NCI-H345 treated with DMSO at 0.1 percent for 48 hours (cell line): ENCODE results near the gene CES3.
"Not testable (repeated sequence)": the region's sequence is repeated elsewhere in the genome, so short reads cannot be mapped to it uniquely, and the experiment has no call there.

Experiments
- DNase-seq: peaks from one replicate; lab custom pipeline; 2025; ENCODE audit not compliant: unreplicated experiment; lab: John Stamatoyannopoulos, UW

Gene CES3

DNA sequence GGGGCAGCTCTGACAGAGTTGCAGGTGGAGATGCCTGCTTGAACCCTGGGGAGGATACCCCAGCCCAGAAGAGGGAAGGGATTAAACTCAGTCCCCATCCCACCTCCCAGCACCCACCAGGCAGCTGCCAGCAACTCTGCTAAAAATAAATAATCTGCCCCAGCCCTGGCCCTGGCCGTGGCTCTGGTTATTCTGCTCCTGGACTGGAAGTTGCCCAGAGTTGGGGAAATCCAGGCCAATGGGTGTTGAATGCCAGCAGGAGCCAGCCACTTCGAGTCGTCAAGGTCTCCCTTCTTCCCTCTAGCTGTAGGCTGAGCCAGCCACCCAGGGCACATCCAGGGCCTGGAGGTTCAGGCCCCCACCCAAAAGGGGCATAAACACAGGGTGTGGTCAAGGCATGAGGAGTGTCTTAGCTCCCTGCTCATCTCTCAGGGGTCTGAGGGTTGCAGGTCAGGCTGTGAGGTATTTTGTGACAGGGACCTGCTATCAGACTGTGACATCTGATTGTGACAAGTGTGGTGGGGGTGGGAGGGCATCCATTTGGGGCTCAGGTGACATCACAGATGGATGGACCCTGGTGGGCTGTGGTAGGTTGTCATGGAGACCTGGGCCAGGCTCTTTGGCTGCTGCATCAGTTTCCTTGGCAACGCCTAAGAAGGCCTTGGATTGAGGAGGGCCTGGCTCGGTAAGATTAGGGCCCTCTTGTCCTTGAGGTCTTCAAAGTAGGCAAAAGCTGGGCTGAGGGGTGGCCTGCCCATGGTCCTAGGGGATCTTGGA, 34.7 kb upstream of the CES3 start:
- no peak for DNase-seq

DNA sequence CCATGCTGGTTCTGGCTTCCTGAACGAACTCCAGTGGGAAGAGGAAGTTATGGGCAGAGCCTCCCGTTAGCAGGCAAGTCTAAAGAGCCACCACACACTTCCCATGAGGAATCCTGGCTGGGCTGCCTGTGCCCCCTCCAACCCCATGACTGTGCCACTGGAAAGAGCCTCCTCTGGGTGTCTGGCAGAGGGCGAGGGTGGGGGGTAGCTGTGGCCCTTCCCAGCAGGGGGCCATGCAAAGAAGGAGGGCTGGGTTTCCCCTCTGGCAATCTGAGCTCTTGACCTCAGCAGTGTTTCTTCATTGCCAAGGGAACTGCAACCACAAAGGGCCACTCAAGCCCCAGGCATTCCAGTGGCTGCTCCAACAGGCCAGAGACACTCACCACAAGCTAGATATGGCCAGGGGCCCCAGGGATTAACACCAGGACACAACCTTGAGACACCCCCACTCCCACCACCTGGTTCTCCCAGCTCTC, 34.1 kb upstream of the CES3 start:
- DNase-seq, result no peak

DNA sequence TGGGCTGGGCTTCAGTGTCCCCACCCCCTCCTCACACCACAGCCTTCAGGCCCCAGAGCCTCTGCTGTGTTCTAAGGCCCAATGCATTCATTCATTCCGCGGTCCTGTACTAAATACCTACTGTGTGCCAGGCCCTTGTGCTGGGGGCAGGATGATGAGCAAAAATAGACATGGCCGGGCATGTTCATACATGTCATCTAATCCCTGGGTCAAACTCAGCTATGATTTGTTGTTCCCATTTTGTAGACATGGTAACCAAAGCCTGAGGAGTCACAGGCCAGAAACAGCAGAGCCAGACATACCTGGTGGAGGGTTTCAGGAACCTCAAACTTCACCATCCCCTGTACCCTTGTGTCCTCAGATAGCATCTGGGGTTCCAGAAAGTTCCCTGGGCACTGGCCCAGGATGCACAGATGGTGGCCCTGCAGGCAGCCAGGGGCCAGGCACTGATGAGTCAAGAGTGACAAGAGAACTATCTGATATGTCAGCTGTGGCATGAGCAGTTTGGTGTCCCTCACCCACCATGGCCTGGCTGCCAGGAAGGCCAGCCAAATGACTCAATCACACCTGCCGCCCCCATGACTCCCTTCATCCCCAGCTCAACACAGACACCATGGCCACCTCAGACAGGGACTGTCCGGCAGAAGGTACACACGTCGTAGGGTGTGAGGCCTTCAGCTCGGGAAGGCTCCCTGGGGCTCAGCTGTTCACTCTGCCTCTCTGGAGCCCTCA, 33.0 kb upstream of the CES3 start:
- no peak for DNase-seq

DNA sequence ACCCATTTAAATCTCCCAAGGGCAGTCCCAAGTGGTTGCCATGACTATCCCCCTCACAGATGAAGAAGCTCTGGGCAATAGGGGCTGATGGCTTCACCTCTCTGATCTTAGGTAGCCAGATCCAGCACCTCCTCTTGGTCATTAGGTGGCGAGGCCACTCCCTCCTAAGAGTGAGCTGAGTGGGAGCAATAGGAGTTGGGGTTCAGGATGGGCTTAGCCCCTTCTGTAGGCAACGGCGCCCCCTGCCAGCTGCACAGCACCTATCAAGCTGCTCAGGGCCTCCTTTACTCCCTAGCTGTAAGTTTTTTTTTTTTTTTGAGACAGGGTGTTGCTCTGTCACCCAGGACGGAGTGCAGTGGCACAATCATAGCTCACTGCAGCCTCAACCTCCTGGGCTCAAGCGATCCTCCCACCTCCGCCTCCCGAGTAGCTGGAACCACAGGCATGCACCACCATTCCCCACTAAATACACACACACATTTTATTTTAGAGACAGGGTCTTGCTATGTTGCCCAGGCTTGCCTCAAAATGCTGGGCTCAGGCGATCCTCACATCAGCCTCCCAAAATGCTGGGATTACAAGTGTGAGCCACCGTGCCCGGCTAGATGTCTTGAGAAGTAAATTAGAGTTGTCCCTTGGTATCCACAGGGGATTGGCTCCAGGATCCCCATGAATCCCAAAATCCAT, 32.2 kb upstream of the CES3 start:
- no peak for DNase-seq

DNA sequence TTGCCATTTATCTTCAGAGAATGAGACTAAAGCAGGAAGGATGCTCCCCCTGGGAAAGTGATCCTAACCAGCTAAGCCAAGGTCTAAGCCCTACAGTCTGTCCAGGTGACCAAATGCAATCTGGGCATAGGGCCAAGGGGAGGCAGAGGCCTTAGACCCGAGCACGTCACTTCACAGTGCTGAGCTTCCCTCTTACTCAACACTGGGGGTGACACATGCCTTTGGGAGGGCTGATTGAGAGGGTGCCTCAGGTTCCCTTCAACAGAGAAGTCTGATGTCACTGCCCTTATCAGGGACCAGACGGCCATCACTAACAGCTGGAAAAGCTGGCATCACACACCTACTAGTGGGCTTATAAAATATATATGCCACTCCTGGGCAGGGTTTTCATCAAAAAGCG, 30.9 kb upstream of the CES3 start:
- DNase-seq, result no peak

DNA sequence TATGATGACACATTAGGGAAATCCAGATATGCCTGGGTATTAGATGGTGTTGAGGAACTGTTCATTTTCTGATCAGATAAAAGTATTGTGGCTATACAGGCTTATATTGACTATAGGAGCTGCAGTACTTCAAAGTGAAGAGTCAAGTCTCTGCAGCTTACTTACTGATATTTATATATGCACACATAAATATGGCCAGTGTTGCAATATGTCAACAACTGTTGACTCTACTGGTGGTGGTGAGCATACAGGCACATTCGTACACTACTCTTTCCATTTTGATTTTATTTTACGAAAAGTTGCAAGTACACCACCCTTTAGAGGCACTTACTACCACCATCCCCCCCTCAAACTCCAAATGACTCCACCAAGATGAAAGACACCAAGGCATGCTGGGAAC, 29.4 kb upstream of the CES3 start:
- DNase-seq, result no peak

DNA sequence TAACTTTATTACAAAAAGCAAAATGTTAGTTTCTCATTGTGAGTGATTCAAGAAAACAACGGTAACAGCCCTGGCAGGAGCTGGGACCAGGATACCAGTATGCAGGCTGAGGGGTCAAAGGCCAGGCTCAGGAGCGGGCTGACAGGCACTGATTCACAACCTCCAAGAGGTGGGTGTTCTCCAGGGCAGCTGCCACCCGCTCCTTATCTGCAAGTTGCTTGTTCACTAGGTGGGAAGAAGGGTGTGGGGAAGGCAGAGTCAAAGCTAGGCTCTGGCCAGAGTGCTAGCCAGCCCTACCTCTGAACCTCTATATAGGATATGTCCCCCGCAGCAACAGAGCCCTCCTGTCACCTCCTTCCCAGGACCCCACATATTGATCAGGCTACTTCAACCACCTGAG, 29.0 kb upstream of the CES3 start:
- DNase-seq, result no peak

DNA sequence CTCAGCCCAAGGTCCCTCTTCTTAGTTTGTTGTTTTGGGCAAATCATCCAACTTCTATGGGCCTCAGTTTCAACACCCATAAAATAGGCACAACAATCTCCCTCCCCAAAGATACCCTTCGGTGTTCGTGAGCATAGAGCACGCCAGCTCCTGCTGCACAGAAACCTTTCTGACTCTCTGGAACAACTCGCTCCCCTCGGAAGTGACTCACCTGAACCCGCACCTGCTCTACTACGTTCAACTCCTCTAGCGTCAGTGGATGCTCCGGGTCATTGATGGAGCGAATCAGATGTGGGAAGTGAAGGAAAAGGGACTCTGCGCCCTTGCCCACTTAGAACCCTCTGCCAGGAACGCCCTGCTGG, 27.3 kb upstream of the CES3 start:
- DNase-seq, result no peak

DNA sequence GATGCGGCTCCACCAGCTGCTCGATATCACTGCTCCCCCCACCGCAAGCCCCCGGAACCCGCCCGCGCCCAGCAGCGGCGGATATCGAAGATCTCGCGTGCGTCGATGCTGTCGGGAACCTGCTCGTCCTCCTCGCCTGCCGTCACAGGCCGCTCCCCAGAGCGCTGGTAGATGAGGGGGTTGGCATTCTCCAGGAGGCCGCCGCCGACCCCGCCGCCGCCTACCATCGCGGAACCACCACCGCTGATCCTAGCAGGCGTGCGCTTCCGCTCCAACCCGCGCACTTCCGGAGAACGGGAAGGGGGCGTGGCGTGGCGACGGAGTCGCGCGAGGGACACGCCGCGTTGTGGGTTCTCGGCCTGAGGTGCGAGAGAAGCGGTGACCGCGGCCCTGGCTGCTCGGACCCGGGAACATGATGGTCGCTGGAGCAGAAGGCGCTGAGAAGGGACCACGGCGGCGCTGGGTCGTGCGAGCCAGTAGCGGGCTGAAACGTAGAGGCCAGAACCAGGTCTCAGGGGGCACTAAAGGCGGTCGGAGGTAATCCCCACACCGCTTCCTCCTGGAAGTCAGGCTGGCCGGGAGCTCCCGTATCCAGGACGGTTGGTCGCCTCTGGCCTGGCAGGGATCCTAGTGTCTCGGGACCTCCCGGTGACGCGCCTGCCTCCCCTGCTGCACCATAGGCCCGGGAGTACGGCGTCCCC, 26.8 kb upstream of the CES3 start, which contains the start of gene CIAO2B:
Gene CIAO2B, minus strand, starts transcription at position 265 of the 701 bp plus-strand sequence. Its CDS starts 38 bp downstream, at position 227.
- DNase-seq, result peak; percentile 26

DNA sequence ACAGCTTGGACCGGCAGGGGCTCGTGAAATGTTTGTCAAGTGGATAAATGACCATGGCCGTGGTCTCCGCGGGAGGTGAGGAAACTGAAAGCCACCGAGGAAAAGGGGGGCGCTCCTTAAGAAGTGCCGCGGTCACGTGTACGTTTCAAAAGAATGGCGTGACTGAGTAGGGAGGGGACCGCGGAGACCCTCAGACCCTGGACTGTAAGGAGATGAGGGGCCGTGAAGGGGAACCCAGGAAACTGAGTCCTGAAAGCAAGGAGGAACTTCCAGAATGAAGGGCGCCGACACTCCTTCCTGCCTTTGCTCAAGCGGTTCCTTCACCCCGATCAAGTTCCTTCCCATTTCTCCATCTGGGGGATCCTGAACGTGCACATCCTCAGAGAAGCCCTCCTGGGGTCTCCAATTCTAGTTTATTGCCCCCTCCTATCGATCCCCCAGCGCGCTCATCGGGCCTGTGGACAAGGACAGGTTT, 26.2 kb upstream of the CES3 start:
- DNase-seq, result not testable (repeated sequence)

DNA sequence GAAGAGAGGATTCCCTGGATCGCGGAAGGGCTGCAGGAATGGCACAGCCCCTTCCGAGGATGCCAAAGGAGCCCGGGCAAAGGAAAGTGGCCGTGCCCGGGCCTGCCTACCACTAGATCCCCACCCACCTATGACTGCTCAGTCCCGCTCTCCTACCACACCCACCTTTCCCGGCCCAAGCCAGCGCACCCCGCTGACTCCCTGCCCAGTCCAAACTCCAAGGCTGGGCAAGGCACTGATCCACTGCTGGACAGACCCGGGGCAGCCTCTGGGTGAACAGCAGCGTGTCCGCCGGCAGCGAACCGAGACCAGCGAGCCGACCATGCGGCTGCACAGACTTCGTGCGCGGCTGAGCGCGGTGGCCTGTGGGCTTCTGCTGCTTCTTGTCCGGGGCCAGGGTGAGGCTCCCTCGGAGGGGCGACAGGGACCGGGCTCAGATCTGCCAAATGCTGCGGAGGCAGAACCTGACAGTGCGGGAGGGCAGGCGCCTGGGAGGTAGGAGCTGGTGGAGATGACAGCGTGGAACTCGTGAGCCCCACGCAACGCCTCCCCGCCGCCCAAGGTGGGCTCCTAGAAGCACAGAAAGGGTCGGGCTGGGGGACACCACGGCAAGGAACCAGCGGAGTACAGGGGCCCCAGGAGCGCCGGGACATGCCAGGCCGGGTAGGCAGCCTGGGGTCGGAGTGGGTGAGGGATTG, 25.6 kb upstream of the CES3 start, which contains the start of gene CES2:
Gene CES2, plus strand, starts transcription at position 203 of the 698 bp plus-strand sequence. Its CDS starts 120 bp downstream, at position 323.
- DNase-seq, result no peak

DNA sequence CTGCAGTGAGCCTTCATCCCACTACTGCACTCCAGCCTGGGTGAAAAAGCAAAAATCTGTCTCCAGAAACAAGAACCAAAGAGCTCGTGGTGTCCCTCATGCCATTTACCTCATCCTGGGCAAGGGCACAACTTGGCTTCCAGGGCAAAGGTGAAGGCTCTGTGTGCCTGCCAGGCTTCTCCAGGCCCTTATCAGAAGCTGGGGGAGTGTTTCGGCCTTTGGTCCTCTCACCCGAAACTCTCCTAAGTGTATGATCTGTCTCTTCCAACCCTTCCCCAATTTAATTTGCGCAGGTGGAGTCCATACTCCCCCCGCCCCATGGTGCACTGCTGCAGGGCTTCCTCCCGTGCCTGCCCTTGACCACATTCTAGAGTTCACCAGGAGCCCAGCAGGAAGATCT, 24.6 kb upstream of the CES3 start:
- no peak for DNase-seq

DNA sequence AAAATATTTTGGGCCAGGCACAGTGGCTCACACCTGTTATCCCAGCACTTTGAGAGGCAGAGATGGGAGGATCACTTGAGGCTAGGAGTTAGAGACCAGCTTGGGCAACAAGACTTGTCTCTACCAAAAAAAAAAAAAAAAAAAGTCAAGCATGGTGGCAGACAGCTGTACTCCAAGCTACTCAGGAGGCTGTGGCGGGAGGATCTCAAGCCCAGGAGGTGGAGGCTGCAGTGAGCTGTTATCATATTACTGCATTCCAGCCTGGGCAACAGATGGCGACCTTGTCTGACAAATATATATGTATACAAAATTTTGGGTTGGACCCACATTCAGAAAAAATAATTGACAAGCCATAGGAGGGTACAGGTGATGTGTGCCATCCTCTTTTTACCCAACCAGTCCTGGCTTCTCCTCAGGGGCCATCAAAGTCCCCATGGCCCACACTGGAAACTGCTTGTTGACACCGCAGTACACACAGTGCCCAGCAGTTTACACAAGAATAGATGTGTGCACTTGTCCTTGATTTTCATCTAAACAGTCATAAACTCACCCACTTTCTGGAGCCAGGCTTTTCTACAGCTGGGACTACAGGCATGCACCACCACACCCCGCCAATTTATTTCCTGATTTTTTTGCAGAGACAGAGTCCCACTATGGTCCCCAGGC, 24.0 kb upstream of the CES3 start:
- DNase-seq, result no peak

DNA sequence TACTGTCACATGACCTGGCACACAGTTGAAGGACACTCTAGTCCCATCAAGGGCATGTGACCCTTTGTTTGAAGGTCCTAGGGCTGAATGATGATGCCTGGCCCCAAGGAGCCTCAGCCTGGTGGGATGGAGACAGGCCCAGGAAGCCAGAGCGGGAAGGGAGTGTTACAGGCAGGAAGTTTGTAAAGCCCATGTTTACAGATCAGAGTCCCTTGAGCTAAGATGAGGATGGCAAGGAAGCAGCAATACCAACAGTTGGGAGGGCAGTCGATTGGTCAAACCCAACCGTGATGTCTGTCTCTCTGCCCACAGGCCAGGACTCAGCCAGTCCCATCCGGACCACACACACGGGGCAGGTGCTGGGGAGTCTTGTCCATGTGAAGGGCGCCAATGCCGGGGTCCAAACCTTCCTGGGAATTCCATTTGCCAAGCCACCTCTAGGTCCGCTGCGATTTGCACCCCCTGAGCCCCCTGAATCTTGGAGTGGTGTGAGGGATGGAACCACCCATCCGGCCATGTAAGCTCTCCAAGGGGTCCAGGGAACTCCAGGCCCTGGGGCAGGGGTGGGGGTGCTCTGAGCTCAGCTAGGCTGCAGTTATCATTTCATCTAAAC, 23.2 kb upstream of the CES3 start:
- no peak for DNase-seq

DNA sequence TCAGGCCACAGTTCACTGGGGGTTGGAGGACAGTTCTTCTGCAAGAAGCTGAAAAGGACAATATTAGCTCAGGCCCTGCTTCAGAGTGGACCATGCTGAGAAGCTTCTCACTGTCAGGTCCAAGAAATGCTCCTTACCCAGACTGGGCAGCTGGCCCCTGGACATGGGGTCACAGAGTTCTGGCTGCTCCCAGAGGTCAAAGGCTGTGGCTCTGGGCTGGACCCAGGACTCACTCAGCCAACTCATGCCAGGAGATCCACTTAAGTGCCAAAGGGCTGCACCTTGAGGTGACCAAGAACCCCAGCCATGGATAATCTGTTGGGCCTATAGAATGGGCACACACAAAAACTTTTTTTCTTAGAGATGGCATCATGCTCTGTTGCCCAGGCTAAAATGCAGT, 21.7 kb upstream of the CES3 start:
- DNase-seq, result no peak

DNA sequence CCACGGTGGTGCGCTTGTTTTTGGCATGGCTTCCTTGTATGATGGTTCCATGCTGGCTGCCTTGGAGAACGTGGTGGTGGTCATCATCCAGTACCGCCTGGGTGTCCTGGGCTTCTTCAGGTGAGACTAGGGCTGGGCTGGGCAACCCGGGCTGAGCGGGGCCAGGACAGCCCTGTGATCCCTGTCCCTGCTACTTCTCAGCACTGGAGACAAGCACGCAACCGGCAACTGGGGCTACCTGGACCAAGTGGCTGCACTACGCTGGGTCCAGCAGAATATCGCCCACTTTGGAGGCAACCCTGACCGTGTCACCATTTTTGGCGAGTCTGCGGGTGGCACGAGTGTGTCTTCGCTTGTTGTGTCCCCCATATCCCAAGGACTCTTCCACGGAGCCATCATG, 20.8 kb upstream of the CES3 start:
- DNase-seq, result no peak

DNA sequence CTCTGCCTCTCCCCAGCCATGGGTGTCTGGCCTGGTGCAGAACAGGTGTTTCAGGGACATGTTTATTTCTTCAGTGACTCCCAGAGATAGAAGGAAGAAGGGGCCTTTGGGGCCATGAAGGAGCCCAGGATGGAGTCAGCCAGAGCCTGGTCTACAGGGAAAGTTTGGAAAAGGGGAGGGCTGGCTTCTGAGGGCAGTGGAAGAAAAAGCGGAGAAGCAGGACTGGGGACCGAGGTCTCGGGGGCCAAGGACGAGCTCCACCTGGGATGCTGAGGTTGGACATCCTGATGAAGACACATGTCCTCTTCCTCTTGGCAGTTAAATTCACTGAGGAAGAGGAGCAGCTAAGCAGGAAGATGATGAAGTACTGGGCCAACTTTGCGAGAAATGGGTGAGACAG, 18.1 kb upstream of the CES3 start:
- DNase-seq, result no peak

DNA sequence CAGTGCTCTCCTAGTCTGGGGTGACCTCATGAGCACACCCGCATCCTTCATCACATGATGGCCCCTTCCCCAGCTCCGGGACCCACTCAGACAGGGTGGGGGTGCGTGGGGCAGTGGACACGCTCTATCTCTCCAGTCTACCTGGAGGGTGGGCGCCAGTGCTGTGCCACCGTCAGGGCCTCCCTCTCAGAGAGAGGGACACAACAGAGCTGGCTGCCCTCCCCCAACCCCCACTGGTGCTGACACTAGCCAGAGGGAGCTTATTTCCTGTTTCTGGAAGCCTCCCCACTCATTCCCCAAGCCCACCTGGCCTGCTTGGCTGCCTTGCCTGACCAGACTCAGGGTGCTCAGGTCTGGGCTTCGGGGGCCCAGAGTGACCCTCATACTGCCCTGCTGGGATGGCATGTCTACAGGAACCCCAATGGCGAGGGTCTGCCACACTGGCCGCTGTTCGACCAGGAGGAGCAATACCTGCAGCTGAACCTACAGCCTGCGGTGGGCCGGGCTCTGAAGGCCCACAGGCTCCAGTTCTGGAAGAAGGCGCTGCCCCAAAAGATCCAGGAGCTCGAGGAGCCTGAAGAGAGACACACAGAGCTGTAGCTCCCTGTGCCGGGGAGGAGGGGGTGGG, 17.5 kb upstream of the CES3 start:
- no peak for DNase-seq

DNA sequence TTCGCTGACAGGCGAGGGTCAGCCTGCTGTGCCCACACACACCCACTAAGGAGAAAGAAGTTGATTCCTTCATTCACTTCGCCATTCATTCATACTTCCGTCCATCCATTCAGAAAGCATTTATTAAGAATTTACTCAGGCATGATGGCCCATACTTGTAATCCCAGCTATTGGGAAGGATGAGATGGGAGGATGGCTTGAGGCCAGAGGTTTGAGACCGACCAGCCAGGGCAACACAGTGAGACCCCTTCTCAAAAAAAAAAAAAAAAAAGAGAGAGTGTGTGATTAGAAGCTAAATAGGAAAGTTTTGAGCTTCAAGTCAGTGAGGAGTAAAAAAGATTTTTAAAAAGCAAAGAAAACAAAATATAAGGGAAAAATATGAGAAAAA, 17.0 kb upstream of the CES3 start:
- DNase-seq, result no peak
